HepG2 (cell line): Measurements from ENCODE around the gene FMNL2. TPM values are rescaled to one million over a fixed set of nuclear protein-coding genes. Genes with fewer than 3 reads are reported as not detected.

ENCODE experiments used
- AGO2 ChIP-seq: fragments of 200-400 bp; formaldehyde crosslinking; optimal IDR thresholded peaks from 2 replicates; pipeline ENCODE3; 2017; ENCODE audit warnings: mild to moderate bottlenecking, low read depth, low read length, moderate library complexity
- BCL6 ChIP-seq: IDR thresholded peaks from 2 replicates; pipeline ENCODE4 v1.6.1; 2016; ENCODE audit warnings: missing genetic modification reagents, missing compliant biosample characterization
- ETV6 ChIP-seq: sonication (generic); formaldehyde crosslinking; conservative IDR thresholded peaks from 2 replicates; pipeline ENCODE4 v1.4.0; 2020; ENCODE audit warnings: missing genetic modification reagents
- GATAD1 ChIP-seq: IDR thresholded peaks from 2 replicates; pipeline ENCODE4 v1.6.1; 2016; ENCODE audit warnings: missing genetic modification reagents, missing compliant biosample characterization
- GPN1 ChIP-seq: sonication (generic); formaldehyde crosslinking; IDR thresholded peaks from 2 replicates; pipeline ENCODE4 v1.5.1; 2020; ENCODE audit warnings: missing genetic modification reagents, borderline replicate concordance
- KDM5B ChIP-seq: sonication (generic); formaldehyde crosslinking; IDR thresholded peaks from 2 replicates; pipeline ENCODE4 v1.4.0; 2020; ENCODE audit warnings: missing genetic modification reagents, mild to moderate bottlenecking, borderline replicate concordance
- MATR3 ChIP-seq: sonication (generic); formaldehyde crosslinking; IDR thresholded peaks from 2 replicates; pipeline ENCODE4 v1.4.0; 2020; ENCODE audit warnings: missing genetic modification reagents
- MIER3 ChIP-seq: IDR thresholded peaks from 2 replicates; pipeline ENCODE4 v1.6.1; 2016; ENCODE audit warnings: missing compliant biosample characterization, borderline replicate concordance
- NR1H2 ChIP-seq: sonication (generic); formaldehyde crosslinking; IDR thresholded peaks from 2 replicates; pipeline ENCODE4 v1.8.1; 2022; ENCODE audit warnings: low read depth, missing genetic modification reagents, borderline replicate concordance
- POGK ChIP-seq: sonication (generic); formaldehyde crosslinking; conservative IDR thresholded peaks from 2 replicates; pipeline ENCODE4 v1.8.0; 2022; ENCODE audit warnings: mild to moderate bottlenecking, moderate library complexity, missing genetic modification reagents
- RERE ChIP-seq: IDR thresholded peaks from 2 replicates; pipeline ENCODE4 v1.6.1; 2016; ENCODE audit warnings: low read depth, missing genetic modification reagents, missing compliant biosample characterization
- SKI ChIP-seq: fragments of 450-650 bp; IDR thresholded peaks from one replicate; pipeline ENCODE4 v1.6.1; 2018; ENCODE audit warnings: mild to moderate bottlenecking; ENCODE audit not compliant: partially characterized antibody
- TFDP1 ChIP-seq: IDR thresholded peaks from 2 replicates; pipeline ENCODE4 v1.6.1; 2016; ENCODE audit warnings: missing compliant biosample characterization, missing genetic modification reagents, borderline replicate concordance
- YY1 ChIP-seq: IDR thresholded peaks from 2 replicates; pipeline ENCODE4 v1.6.1; 2011; ENCODE audit warnings: low read length, low read depth, moderate library complexity, mild to moderate bottlenecking; ENCODE audit not compliant: insufficient read depth, insufficient replicate concordance
- ZBTB1 ChIP-seq: sonication (generic); formaldehyde crosslinking; IDR thresholded peaks from 2 replicates; pipeline ENCODE4 v1.4.0; 2020; ENCODE audit warnings: missing genetic modification reagents, borderline replicate concordance
- ZFP82 ChIP-seq: sonication (generic); formaldehyde crosslinking; IDR thresholded peaks from 2 replicates; pipeline ENCODE4 v1.5.1; 2020; ENCODE audit warnings: mild to moderate bottlenecking, missing genetic modification reagents, borderline replicate concordance
- ZFY ChIP-seq: sonication (generic); formaldehyde crosslinking; IDR thresholded peaks from 2 replicates; pipeline ENCODE4 v1.4.0; 2020; ENCODE audit warnings: missing genetic modification reagents
- ZNF207 ChIP-seq: fragments of 450-650 bp; IDR thresholded peaks from 2 replicates; pipeline ENCODE4 v1.6.1; 2016; ENCODE audit warnings: antibody characterized with exemption, borderline replicate concordance
- ZNF264 ChIP-seq: sonication (generic); formaldehyde crosslinking; IDR thresholded peaks from 2 replicates; pipeline ENCODE4 v1.4.0; 2020; ENCODE audit warnings: missing genetic modification reagents
- ZNF441 ChIP-seq: sonication (generic); formaldehyde crosslinking; IDR thresholded peaks from 2 replicates; pipeline ENCODE4 v1.7.0; 2021; ENCODE audit warnings: missing genetic modification reagents, borderline replicate concordance
- ZNF572 ChIP-seq: sonication (generic); formaldehyde crosslinking; IDR thresholded peaks from 2 replicates; pipeline ENCODE4 v1.5.1; 2020; ENCODE audit warnings: mild to moderate bottlenecking, missing genetic modification reagents
- ZNF790 ChIP-seq: sonication (generic); formaldehyde crosslinking; IDR thresholded peaks from 2 replicates; pipeline ENCODE4 v1.8.0; 2022; ENCODE audit warnings: missing genetic modification reagents, mild to moderate bottlenecking, borderline replicate concordance
- polyA plus RNA-seq, 8 experiments: library from polyadenylated mRNA; depleted of rRNA in 3 of 8; stranded (reverse) in 7 of 8; unstranded in 1 of 8; fragments of >200 nt; fragmentation: Illumina TruSeq in 4 of 8; extraction: Trizol in 4 of 8; gene quantifications; 2 replicates each; pipeline versions ENCODE4 v1.2.1 to v1.2.3, GENCODE V29; 2011 to 2016; ENCODE audit warnings: low read depth in 4 of 8, missing spikeins in 1 of 8, mixed read lengths in 1 of 8; ENCODE audit not compliant: insufficient read depth in 1 of 8
- total RNA-seq, 5 experiments: library from RNA; depleted of rRNA; stranded (reverse); fragments of >200 nt; fragmentation: Illumina TruSeq; extraction: Trizol; gene quantifications; 2 replicates each; pipeline ENCODE4 v1.2.3, GENCODE V29; 2016; ENCODE audit warnings: low read depth in 1 of 5

The FMNL2 gene
- total and polyA plus RNA-seq, 2 of the 13 experiments (the other 11 are each of a cell fraction or from before 2014, with no cell fraction given), result 66.5 to 67.7 TPM

GRCh38 chr2:152335016-152335725, at the start of gene FMNL2 (continued):
- TF ChIP-seq RERE (no peak), ZNF207 (no peak), ETV6 (CRISPR knock-in tag) (peak; percentile 81), MATR3 (no peak), KDM5B (peak; percentile 80; the same call in 1 of the 2 replicates), BCL6 (CRISPR knock-in tag) (peak; percentile 70), ZNF790 (CRISPR knock-in tag) (peak; percentile 88; the same call in 1 of the 2 replicates), MIER3 (CRISPR knock-in tag) (peak; percentile 59; the same call in 1 of the 2 replicates), ZNF572 (no peak), GPN1 (CRISPR knock-in tag) (0 out of 2 replicates have a peak, but pooled peaks have one; percentile 33), TFDP1 (CRISPR knock-in tag) (peak; percentile 65; the same call in 1 of the 2 replicates), GATAD1 (CRISPR knock-in tag) (peak; percentile 63), ZFY (CRISPR knock-in tag) (peak; percentile 97), YY1 (peak; percentile 81), NR1H2 (CRISPR knock-in tag) (no peak), SKI (peak; percentile 52), ZNF441 (CRISPR knock-in tag) (peak; percentile 95), AGO2 (peak; percentile 57), ZFP82 (CRISPR knock-in tag) (peak; percentile 58; the same call in 1 of the 2 replicates), POGK (CRISPR knock-in tag) (peak; percentile 96), ZBTB1 (CRISPR knock-in tag) (no peak), ZNF264 (CRISPR knock-in tag) (peak; percentile 79)
